Hippocampal formation (tissue), 2 donors: ENCODE data around the gene PPP2R2D.
"Not testable (repeated sequence)": the region's sequence is repeated elsewhere in the genome, so short reads cannot be mapped to it uniquely, and the experiment has no call there.

Experiments
- DNase-seq, 2 donors: peaks; one replicate each; lab custom pipeline; 2025; lab: John Stamatoyannopoulos, UW

PPP2R2D gene

DNA sequence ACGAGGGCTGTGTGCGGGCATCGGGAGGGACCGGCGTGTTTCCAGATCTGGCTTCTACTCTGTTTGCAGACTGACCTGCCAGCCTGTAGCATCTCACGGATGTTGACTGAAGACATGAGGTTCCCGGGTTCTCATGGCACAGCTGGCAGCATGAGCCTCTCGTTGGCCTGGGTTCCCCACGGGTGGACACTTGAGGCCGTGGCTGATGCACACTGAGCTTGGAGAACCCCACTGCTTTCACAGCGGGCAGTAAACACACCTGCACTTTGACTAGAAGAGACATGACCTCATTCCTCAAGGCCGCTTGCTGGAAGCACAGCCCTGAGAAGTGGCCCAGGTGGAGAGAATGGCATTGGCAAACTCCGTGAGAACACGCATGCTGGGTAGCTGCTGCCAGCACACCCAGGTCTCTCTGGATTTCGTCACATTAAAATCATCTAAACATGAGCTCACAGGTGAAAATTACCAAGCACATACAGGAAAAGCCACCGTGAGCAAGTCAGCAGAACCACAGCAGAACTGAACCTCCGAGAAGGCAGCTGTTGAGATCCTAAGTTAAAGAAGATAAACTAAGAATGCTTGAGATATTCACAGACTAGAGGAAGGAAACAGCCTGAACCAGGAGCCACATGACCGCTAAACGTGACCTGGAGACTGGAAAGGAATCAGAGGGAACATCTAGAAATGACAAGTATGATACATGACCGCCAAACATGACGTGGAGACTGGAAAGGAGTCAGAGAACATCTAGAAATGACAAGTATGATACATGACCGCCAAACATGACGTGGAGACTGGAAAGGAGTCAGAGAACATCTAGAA is 48.4 kb downstream of the PPP2R2D start:
- DNase-seq, result no peak

- not testable (repeated sequence) for DNase-seq
Observed at GRCh38 chr10:131949908-131950307, 49.1 kb downstream of the PPP2R2D start.

DNA sequence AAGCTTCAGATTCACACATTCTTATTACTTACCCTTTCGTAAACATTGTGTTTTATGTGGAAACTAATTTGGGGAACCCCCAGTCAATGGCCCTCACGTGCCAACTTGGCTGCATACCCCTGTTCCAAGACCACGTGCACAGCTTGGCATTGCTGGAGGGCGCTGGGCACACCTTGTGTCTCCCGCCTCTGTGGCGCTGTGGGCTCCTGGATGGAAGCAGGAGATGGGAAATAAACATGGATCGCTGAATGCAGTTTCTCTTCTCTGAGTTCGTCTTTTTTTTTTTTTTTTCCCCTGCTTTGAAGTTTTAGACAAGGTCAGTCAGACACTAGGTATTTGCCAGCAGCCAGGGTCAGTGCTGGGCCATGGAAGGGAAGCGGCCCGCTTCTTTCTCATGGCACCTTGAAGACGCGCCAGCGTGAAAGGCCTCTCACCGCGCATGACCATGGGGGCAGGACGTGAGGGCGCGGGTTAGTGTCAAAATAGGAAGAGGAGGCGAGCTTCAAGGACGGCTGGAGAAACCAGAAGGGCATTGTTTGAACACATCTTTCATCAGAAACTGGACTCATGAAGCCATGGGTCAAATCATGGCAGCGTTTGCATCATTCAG is 53.7 kb downstream of the PPP2R2D start:
- no peak for DNase-seq

- DNase-seq, result no peak
Observed at GRCh38 chr10:131955591-131956340, 55.0 kb downstream of the PPP2R2D start.

DNA sequence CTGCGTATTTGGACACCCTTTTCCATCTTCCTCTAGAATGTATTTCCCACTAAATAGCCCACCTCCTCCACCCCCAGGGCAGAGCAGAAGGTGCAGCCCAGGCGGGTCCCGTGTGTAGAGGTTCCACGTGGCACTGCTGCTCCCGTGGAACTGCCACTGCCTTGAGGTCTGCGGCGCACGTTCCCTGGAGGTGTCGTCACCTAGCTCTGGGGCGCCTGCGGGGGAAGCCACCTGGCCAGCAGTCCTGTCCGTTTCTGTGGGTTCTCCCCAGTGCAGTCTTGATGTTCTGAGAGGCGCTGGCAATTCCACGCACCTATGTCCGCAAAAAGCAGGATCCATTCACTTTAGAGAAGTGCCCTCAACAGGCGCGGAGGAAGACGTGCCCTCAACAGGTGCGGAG is 59.0 kb downstream of the PPP2R2D start:
- no peak for DNase-seq

DNA sequence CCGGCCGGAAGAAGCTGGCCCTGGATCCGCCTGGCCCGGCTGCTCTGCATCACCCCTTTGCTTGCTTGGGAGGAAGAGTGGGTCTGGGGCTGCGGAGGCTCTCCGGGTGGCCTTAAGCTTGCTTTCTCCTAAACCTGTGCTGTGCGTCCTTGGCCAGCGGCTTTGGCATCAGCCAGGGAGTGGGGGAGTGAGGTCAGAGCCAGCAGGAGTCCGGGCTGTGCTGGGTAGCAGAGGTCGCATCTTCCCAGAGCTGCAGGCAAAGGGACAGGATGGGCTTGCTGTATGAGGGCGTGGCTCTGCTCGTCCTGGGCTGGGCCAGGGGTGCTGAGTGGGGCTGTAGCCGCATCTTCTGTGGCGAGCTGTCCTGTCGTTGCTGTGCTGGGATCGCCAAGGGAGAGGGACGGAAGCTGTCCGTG is 59.8 kb downstream of the PPP2R2D start:
- no peak for DNase-seq

- DNase-seq, result no peak
Observed at GRCh38 chr10:131961047-131961776, 60.4 kb downstream of the PPP2R2D start.

DNA sequence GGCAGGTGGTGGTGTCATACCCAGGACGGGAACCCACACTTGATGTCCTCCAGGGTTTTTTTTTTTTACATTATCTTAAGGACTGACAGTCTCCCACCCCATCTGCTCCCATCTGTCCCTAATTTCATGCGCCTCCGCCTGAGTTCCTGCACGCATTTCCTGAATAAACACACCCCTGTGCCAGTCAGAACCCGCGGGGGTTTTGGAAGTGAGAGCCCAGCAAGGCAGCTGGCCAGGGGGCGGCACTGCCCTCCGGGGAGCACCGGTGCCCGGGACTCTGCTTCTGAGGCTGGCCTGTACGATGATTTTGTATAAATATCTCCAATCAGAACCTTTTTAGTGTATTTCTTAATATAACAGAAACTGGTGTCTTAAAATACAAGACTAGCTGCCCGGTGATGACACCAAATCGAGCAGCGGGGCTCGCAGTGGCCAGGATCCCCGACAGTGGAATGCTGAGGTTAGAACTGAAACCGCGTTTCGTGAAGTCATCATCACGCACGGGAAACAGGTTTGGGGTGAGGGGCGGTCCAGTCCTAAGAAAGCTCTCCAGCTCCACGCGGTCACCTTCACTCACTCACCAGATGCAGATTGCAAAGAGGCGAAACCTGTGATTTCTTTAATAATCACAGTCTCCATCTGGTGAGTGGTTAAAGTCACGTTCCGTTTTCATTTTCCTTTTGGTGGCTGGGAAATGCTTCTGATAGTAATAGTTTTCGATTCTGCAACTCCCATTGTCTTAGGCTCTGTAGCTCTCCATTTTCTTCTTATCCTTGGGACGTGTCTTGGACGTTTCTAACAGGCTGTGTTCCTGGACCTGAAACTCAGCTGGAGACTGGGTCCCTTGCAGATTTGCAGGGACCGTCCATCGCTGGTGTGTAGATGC is 61.2 kb downstream of the PPP2R2D start:
- no peak for DNase-seq

DNA sequence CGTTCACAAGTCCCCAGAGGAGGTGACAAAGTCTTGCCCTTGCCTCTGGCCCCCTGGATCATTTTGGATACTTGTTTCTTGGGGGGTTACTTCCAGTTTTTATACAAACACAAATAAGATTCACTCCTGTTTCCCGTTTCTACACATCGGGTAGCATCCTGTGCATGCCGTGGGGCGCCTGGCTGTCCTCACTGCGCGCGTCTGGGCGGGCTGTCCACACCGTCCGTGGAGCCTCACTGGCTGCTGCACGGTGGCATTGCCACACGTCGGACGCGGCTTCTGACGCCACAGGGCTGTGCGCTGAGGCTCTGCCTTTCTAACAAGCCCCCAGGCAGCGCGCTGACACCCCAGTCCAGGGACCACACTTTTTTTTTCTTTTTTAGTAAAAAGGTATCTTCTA is 62.5 kb downstream of the PPP2R2D start:
- DNase-seq, result no peak

GRCh38 chr10:131963811-131964210 is 63.0 kb downstream of the PPP2R2D start:
- DNase-seq, result no peak

DNA sequence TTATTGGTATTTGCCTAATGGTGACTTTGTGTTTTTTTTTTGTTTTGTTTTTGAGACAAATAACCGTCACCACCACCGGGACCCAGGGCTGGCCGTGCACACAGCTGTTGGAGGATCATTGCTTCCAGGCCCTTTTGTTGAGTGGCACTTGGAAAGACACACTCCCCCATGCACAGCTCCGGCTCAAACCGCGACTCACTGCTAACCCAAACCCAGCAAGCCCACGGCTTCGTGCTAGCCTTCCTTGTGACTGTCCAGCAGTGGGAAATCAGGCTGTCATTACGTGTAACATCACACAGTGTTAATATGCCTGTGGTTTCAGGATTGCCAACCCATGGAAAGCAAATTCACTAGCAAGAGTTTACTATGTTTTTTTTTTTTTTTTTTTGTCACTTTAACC is 63.5 kb downstream of the PPP2R2D start:
- DNase-seq, result no peak

- DNase-seq, result no peak
Observed at GRCh38 chr10:131968949-131969348, 68.1 kb downstream of the PPP2R2D start.

- DNase-seq, result no peak
Observed at GRCh38 chr10:131970946-131971345, 70.1 kb downstream of the PPP2R2D start.

DNA sequence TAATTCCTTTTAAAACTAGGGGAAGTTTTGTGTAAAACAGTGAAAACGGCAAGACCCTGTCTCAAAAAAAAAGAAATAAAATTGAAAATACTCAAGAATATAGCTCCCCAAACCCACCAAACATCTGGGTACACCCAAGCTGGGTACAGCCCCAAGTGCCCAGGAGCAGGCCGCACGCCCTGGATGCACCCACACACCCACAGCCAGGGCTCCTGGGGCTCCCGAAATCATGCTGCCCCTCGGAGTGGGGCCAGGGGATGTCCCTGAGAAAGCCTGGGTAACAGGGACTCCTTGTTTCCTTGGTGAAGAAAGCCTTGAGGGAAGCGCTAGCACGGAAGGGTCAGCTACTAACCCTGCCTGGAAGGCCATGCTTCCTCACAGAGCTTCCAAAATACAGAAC is 70.8 kb downstream of the PPP2R2D start:
- DNase-seq, result no peak

DNA sequence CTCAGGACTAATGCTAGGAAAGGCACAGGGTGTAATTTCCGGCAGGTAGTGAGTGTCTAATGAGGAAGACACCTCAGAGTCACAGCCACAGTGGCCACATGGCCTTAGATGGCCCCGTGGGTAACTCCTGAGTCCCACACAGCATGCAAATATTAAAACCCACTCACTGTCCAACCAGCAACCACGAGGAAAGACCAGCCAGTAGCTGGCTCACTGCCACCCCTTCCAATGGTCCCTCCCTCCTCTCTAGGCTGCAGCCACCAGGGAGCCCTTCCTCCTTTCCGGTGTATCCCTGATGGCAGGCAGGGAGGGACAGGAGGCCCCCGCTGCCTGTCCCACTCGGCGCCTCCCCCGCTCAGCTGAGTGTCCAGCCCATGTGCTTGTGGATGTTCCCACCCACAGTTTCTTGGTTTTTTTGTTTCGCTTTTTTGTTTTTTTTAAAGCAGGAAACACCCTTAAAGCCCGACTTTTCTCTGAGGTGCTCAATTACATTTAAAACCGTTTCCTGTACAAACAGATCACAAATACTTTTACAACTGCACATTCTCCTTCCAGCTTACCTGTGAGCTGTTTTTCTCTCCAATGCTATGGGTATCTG is 71.8 kb downstream of the PPP2R2D start:
- no peak for DNase-seq

DNA sequence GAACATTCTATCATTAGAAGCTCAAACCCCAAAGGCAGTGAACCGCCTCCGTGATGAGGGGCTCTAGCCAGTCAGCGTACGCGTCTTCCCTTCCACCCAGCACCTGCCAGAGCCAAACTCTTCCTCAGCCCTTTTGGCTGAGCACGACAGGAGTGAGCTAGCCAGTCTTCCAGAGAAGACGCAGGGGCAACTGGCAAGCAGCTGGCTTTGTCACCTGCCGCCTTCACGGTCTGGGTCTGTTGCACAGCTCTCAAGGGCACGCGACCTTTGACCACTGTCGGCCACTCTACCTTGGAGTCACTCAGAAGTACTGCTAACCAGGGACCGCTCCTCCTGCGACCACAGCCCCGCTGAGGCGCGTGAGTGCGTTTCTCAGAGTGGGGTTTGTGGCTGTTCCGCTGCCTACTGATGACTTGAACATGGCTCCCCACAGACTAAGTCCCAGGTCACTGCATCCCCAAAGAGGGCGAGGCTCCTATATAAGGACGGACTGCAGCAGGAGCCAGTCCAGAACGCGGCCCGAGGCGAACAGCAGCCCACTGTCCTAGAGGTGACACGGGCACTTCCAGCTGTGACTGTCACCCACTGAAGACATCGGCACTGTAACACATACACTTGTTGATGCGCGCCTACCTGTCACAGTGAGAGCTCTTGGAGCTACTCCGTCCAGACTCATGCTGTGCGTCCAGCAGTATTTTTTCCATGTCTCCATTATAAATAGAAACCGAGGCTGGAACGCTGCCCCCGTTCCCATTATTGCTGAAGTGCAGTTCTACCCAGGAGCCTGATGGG is 72.5 kb downstream of the PPP2R2D start:
- DNase-seq, result no peak

DNA sequence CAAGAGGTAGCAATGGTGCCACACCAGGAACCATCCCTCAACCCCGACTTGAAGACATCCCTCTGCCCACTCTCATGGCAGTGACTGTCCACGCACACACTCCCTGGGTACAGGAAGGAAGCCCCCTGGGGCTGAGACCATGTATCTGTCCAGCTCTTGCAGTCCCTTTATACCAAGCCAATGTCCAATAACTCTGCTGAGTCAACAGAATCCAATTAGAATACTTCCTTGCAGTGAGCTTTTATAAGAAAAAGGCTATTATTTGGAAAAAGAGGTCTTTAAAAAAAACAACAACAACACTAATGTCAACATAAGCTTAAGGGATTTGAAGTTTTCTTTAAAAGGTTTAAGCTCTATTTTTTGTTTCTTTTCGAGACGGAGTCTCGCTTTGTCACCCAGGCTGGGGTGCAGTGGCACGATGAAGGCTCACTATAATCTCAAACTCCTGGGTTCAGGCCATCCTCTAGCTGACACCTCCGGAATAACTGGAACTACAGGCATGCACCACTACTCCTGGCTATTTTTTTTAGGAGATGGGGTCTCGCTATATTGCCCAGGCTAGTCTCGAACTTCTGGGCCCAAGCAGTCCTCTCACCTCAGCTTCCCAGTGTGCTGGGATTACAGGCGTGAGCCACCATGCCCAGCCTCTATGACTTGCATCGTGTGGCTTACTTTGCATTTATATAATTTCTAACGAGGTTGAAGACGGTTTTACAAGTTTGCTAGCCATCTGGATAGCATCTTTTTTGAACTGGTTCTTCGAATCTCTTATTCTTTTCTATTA is 73.4 kb downstream of the PPP2R2D start:
- DNase-seq, result no peak

- no peak for DNase-seq
Observed at GRCh38 chr10:131975003-131975402, 74.2 kb downstream of the PPP2R2D start.

DNA sequence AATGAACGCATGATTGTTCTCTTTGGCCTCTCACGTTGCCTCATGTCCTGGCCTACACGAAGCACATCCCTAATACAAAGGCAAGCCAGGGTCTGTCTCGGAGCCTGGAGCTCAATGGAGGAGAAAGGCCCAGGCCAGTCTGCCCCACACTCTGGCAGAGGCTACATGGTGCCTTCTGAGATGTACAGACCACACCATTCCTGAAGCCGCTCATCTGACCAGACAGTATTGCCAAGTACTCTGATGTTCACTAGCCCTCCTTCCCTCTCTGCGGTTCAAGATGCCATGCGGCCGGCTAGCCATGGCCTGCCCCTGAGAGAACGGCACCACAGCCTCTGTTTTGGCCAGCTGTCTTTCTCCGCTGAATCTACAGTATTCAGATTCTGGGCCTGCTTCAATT is 75.0 kb downstream of the PPP2R2D start:
- no peak for DNase-seq
